AG09309 (cell line): Measurements from ENCODE around the gene SUN2.
A peak's percentile ranks its signal among the peaks of the same experiment; 100 is the strongest.

Source experiments
- DNase-seq: peaks from one replicate; pipeline ENCODE4 v3.0.0-alpha.2; 2010; ENCODE audit warnings: low read depth
- H3K4me3 ChIP-seq: 2 replicates; pipeline ENCODE4 v1.5.1; 2011; ENCODE audit warnings: mild to moderate bottlenecking, low read depth, low read length, moderate library complexity; ENCODE audit not compliant: control insufficient read depth
- CTCF ChIP-seq: IDR thresholded peaks from 2 replicates; pipeline ENCODE4 v1.5.1; 2011; ENCODE audit warnings: mild to moderate bottlenecking, low read depth, low read length, inconsistent platforms; ENCODE audit not compliant: insufficient read depth, control insufficient read depth; ENCODE audit errors: missing control alignments

Gene SUN2

GRCh38 chr22:38736257-38736570 is 19.6 kb downstream of the SUN2 start:
- no peak for TF ChIP-seq CTCF
- DNase-seq = no peak
- no peak overlapping the region for H3K4me3 ChIP-seq

GRCh38 chr22:38735465-38736256 is 20.1 kb downstream of the SUN2 start:
- DNase-seq = no peak
- H3K4me3 ChIP-seq = no peak overlapping the region
- no peak for TF ChIP-seq CTCF

- DNase-seq = no peak
- no peak overlapping the region for H3K4me3 ChIP-seq
- TF ChIP-seq CTCF = no peak
Measured at GRCh38 chr22:38735126-38735464, 20.7 kb downstream of the SUN2 start.

GRCh38 chr22:38734421-38735100 is 21.2 kb downstream of the SUN2 start:
- no peak for DNase-seq
- no peak for TF ChIP-seq CTCF

GRCh38 chr22:38733724-38734381 is 21.9 kb downstream of the SUN2 start:
- TF ChIP-seq CTCF = no peak
- no peak overlapping the region for H3K4me3 ChIP-seq
- DNase-seq = no peak

More at GRCh38 chr22:38734421-38735100, 21.2 kb downstream of the SUN2 start:
- no peak overlapping the region for H3K4me3 ChIP-seq

- no peak for DNase-seq
- TF ChIP-seq CTCF = peak; percentile 67
- no peak overlapping the region for H3K4me3 ChIP-seq
Measured at GRCh38 chr22:38733329-38733723, 22.5 kb downstream of the SUN2 start.
